ENCODE data around the gene MEN1. TPM values are rescaled to one million over a fixed set of nuclear protein-coding genes. Genes with fewer than 3 reads are reported as not detected.

The MEN1 gene
- total and polyA plus RNA-seq, 9 of the 15 experiments (the other 6 are each of a cell fraction or from before 2014, with no cell fraction given) = 3.4 to 57.2 (median 19.3) TPM

DNA sequence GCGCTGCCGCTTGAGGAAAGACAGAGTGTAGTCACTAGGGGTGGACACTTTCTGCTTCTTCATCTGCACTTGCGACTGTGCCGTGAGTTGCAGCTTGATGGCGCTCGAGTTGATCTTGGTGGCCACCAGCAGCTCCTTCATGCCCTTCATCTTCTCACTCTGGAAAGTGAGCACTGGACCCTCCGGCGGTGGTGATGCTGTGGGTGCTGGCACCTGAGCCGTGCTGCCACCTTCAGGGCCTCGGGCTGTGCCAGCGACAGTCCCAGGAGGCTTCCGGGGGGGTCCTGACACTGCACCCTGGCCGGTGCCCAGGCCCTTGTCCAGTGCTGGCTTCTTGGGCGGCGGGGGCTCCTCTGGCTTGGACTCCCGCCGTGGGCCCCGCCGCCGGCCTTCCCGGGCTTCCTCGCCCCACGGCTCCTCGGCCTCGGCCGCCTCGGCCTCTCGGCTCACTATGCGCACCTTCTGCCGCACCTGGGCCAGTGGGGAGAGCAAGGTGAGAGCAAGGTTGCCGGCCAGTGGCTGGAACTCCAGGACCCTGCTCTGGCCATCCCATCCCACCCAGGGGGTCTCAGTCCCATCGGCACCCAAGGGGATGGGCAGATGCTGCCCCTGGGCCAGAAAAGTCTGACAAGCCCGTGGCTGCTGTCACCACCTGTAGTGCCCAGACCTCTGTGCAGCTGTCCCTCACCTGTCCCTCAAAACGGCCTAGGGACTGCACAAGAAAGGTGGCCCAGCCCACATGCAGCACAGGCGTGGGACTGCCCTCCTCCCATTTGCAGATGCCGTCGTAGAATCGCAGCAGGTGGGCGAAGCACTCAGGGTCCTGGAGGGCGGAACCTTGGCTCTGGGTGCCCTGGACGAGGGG is 5.8 kb downstream of the MEN1 start:
- Histone ChIP-seq H3K9me3 (replicated peaks; ENCODE audit: control insufficient read depth, insufficient read depth, low read depth, low read length) (no peaks in the 10 kb centered on the region), H3K4me2 (ENCODE audit: insufficient read depth, low read length) (peak overlapping the region; percentile 91; the same call in 1 of the 2 replicates), H3K4me3 (no peak overlapping the region), H3K36me3 (ENCODE audit: control insufficient read depth, insufficient read depth, low read length) (peaks cover 55% of the 10 kb centered on the region; the same call in 2 of the 3 replicates), H2AFZ (ENCODE audit: low read depth, low read length) (no peak overlapping the region), H3K4me1 (replicated peaks in 1 of 2; ENCODE audit: control insufficient read depth in 2 of 2, insufficient read depth in 2 of 2, low read length in 2 of 2) (peaks cover 35 to 60% of the 10 kb centered on the region in 2 experiments), H3K27me3 (ENCODE audit: control insufficient read depth in 2 of 2, insufficient read depth in 2 of 2, low read length in 2 of 2) (no peaks in the 10 kb centered on the region), H3K79me2 (ENCODE audit: control insufficient read depth, insufficient read depth, low read length) (peaks cover 8% of the 10 kb centered on the region), H3K9ac (ENCODE audit: insufficient read depth in 1 of 2, low read depth in 2 of 2, low read length in 2 of 2) (peak overlapping the region; percentile 10 to 87; a peak in 2 of 4 replicates), H3K27ac (ENCODE audit: extremely low read depth, low read depth, low read length) (no peak overlapping the region; the same call in 2 of the 3 replicates), H3K9me1 (ENCODE audit: control insufficient read depth, insufficient read depth, low read length) (no peaks in the 10 kb centered on the region), H4K20me1 (replicated peaks; ENCODE audit: control insufficient read depth, insufficient read depth, low read length) (no peaks in the 10 kb centered on the region)
- ATAC-seq = peak; percentile 9; the same call in 1 of the 3 replicates
- in situ Hi-C loops (cut with MboI) = no loop called here
- intact Hi-C loops (cut with micrococcal nuclease) = loop anchor here (5.0 kb wide), 1 partner anchor 38 kb away; the partner anchor contains the start of gene CDC42BPG
- 89% methylated on average over 26 of the region's 41 CpGs for WGBS (ENCODE audit: insufficient coverage, low coverage, missing lambda C conversion rate)
- no peak for DNase-seq (ENCODE audit: extremely low read depth in 1 of 4, low spot score in 3 of 4)
- no peak for FAIRE-seq
- ChIA-PET POLR2A (interaction anchor here (1.4 kb wide), 1 partner anchor 26 kb away, joined by 4 read pairs; the partner anchor contains the start of gene SF1), CTCF (ENCODE audit: low intra/inter-chr PET ratio) (interaction anchor here (0.6 to 1.1 kb wide), 3 partner anchors 17 to 164 kb away, joined by 3 to 4 read pairs (median 4); no protein-coding TSS in a partner anchor)
- no TSS peak for BruUV-seq (replicated peaks)
- TF ChIP-seq NCOR1 (IDR thresholded peaks at IDR 0.05) (no peak), ZSCAN32 (CRISPR knock-in tag; IDR thresholded peaks at IDR 0.05) (no peak), HEY1 (CRISPR knock-in tag; IDR thresholded peaks at IDR 0.05; ENCODE audit: borderline replicate concordance) (no peak), RBBP5 (IDR thresholded peaks at IDR 0.05; ENCODE audit: borderline replicate concordance, insufficient read depth, low read length, poor library complexity, severe bottlenecking) (no peak), ZNF41 (CRISPR knock-in tag; conservative IDR thresholded peaks at IDR 0.05) (no peak), PHF21A (IDR thresholded peaks at IDR 0.05; ENCODE audit: borderline replicate concordance, low read depth) (no peak), ZNF445 (CRISPR knock-in tag; IDR thresholded peaks at IDR 0.05; ENCODE audit: low read depth) (no peak), ZNF583 (CRISPR knock-in tag; IDR thresholded peaks at IDR 0.05) (no peak), RNF2 (IDR thresholded peaks at IDR 0.05) (no peak), KDM4B (IDR thresholded peaks at IDR 0.05; ENCODE audit: borderline replicate concordance in 2 of 2, low read depth in 1 of 2) (no peak), MCM7 (IDR thresholded peaks at IDR 0.05) (no peak), ZKSCAN1 (IDR thresholded peaks at IDR 0.05; ENCODE audit: low read depth, low read length) (no peak), RBFOX2 (IDR thresholded peaks at IDR 0.05; ENCODE audit: low read depth, low read length) (peak; percentile 37)
- TF ChIP-seq, protein P1, sequence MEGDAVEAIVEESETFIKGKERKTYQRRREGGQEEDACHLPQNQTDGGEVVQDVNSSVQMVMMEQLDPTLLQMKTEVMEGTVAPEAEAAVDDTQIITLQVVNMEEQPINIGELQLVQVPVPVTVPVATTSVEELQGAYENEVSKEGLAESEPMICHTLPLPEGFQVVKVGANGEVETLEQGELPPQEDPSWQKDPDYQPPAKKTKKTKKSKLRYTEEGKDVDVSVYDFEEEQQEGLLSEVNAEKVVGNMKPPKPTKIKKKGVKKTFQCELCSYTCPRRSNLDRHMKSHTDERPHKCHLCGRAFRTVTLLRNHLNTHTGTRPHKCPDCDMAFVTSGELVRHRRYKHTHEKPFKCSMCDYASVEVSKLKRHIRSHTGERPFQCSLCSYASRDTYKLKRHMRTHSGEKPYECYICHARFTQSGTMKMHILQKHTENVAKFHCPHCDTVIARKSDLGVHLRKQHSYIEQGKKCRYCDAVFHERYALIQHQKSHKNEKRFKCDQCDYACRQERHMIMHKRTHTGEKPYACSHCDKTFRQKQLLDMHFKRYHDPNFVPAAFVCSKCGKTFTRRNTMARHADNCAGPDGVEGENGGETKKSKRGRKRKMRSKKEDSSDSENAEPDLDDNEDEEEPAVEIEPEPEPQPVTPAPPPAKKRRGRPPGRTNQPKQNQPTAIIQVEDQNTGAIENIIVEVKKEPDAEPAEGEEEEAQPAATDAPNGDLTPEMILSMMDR (IDR thresholded peaks at IDR 0.05 in 2 of 3, conservative IDR thresholded peaks at IDR 0.05 in 1 of 3; ENCODE audit: insufficient read depth in 2 of 3, low read depth in 1 of 3, low read length in 3 of 3) = peak; percentile 31 to 51 (median 36); a peak in 5 of 6 replicates
- TF ChIP-seq, protein P2, sequence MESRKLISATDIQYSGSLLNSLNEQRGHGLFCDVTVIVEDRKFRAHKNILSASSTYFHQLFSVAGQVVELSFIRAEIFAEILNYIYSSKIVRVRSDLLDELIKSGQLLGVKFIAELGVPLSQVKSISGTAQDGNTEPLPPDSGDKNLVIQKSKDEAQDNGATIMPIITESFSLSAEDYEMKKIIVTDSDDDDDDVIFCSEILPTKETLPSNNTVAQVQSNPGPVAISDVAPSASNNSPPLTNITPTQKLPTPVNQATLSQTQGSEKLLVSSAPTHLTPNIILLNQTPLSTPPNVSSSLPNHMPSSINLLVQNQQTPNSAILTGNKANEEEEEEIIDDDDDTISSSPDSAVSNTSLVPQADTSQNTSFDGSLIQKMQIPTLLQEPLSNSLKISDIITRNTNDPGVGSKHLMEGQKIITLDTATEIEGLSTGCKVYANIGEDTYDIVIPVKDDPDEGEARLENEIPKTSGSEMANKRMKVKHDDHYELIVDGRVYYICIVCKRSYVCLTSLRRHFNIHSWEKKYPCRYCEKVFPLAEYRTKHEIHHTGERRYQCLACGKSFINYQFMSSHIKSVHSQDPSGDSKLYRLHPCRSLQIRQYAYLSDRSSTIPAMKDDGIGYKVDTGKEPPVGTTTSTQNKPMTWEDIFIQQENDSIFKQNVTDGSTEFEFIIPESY (CRISPR knock-in tag; IDR thresholded peaks at IDR 0.05) = peak; percentile 84
- TF ChIP-seq, protein P3, sequence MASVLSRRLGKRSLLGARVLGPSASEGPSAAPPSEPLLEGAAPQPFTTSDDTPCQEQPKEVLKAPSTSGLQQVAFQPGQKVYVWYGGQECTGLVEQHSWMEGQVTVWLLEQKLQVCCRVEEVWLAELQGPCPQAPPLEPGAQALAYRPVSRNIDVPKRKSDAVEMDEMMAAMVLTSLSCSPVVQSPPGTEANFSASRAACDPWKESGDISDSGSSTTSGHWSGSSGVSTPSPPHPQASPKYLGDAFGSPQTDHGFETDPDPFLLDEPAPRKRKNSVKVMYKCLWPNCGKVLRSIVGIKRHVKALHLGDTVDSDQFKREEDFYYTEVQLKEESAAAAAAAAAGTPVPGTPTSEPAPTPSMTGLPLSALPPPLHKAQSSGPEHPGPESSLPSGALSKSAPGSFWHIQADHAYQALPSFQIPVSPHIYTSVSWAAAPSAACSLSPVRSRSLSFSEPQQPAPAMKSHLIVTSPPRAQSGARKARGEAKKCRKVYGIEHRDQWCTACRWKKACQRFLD (CRISPR knock-in tag; IDR thresholded peaks at IDR 0.05) = no peak
